Measurements from ENCODE around the gene GCGR.

The GCGR gene

DNA sequence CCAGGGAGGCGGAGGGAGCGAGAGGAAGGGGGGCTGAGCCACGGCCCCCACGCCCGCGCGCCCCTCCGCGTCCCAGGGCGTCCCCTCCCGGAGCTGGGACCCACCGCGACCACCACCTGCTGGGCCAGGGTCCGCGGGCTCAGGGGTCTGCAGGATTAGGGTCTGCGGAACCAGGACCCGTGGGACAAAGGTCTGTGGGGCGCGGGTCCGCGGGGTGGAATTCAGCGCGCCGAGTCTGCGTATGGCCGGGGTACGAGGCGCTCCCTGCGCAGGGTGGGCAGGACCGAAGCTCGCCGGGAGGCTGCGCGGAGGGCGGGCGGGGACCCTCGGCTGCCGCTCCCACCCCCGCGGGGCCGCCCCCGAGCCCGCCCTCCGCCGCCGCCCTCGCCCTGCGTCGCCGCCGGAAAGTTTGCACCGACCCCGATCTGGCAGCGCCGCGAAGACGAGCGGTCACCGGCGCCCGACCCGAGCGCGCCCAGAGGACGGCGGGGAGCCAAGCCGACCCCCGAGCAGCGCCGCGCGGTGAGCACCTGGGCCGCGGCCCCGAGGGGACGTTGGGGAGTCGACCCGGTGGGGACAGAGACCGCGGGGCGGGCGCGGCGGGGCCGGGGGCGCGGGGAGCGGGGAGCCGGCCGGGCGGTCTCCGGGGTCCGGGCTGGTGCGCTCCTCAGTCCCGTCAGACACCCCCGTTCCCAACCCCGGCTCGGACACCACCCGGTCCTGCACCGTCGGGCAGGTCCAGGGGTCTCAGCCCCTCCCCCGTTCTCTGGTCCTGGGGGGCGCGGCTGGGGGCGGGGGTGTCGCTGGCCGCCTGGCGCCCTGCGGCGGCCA is at the start of gene GCGR:
GCGR (plus strand) TSS at position 423 of the 831 bp plus-strand sequence. CDS start 4,869 bp downstream, outside the sequence.
- no peak within 1 kb of the TSS for H3K27ac ChIP-seq
- no peak for DNase-seq (ENCODE audit: low read depth, low spot score)

- no peak for DNase-seq (ENCODE audit: low read depth, low spot score)
- H3K27ac ChIP-seq, result no peak overlapping the region
Measured at GRCh38 chr17:81792675-81793615, 11.0 kb upstream of the GCGR start.

GRCh38 chr17:81794074-81794476 is 9.9 kb upstream of the GCGR start:
- no peak overlapping the region for H3K27ac ChIP-seq
- no peak for DNase-seq (ENCODE audit: low read depth, low spot score)

DNA sequence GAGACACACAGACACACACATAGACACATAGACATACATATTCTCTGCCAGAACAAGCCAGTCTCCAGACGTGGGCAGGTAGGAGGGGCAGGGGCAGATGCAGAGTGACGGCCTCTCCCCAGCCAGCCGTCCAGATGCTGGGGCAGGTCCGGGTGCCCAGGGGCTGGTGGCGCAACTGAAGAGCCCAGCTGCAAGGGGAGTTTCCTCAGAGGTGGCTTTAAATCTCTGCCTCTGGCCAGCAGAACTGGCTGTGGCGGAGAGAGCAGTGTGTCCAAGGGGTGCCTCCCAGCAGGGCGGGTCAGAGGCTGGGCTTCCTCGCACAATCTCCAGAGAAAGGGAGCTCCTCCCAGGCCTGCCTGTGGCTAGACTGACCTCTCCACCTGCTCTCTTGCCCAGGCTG is 9.4 kb upstream of the GCGR start:
- DNase-seq (ENCODE audit: low read depth, low spot score), result no peak

GRCh38 chr17:81801327-81801726 is 2.6 kb upstream of the GCGR start:
- no peak for DNase-seq (ENCODE audit: low read depth, low spot score)
- H3K27ac ChIP-seq, result no peak overlapping the region

More for the DNA sequence above, 9.4 kb upstream of the GCGR start:
- H3K27ac ChIP-seq, result no peak overlapping the region

DNA sequence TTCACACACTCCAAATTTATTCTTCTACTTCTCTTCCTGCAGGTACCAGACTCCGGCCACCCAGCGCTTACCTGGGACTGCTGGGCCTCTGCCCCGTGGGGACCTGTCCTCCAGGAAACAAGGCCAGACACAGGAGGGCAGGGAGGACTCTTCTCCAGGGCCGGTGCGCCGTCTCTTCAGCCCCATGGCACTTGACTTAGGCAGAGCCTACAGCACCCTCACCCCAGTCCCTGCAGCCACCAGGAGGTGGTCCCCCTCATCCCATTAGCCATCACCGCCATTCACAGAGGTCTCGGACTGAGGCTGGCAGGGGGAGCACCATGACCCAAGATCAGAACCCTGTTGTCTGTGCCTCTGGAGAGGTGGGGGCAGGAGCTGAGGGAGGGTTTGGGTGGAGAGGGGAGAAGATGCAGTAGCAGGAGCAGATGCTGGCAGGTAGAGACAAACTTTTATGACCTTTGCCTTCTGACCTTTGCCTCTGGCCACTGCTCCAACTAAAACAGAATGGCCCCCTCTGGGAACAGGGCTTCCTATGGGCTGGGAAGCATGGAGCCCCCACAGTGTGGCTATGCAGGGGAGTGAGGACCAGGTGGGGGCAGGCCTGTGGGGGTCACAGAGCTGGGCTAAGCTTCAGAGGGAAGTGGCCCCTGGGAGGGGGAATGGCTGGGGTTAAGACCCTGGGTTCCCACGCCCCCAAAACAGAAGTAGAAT is 1.7 kb upstream of the GCGR start:
- DNase-seq (ENCODE audit: low read depth, low spot score), result no peak
- no peak overlapping the region for H3K27ac ChIP-seq

GRCh38 chr17:81802856-81803643 is 900 bp upstream of the GCGR start:
- no peak for DNase-seq (ENCODE audit: low read depth, low spot score)
- no peak overlapping the region for H3K27ac ChIP-seq

DNA sequence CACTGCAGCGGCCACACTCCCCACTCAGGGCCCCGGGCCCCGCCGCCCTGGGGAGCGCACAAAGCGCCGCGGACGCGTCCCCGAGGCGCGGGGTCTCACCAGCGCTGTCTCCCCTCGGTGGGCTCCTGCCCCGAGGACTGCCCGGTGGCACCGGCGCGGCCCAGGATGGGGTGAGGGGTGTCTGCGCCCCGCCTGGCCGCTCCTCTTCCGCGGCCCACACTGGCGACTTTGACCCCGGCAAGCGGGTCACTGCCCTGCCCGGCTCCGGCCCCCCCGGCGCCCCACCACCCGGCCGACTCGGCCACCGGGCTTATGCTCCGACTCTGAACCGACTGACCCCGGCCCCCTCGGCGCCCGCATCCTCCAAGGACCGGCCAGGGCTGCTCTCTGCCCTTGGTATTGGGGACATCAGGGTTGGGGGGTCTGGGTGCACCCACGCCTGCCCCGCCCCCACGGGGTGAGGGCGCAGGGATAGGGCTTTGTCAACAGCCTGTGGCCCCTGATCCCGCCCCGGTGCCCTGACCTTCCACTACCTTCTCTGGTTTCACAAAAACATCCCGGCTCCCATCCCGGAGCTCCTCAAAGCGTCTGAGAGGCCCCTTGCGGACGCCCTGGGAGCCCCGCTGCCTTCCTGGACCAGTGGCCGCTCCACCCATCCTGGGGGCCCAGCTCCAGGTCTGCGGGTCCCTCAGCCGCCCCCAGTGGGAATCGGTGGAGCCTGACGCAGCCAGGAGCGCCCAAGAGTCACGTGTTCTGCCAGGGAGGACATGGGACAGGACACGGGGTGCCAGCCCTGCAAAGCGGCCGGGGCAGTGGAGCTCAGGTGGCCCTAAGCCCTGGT is 829 bp downstream of the GCGR start:
- H3K27ac ChIP-seq, result no peak overlapping the region
- DNase-seq (ENCODE audit: low read depth, low spot score), result no peak

DNA sequence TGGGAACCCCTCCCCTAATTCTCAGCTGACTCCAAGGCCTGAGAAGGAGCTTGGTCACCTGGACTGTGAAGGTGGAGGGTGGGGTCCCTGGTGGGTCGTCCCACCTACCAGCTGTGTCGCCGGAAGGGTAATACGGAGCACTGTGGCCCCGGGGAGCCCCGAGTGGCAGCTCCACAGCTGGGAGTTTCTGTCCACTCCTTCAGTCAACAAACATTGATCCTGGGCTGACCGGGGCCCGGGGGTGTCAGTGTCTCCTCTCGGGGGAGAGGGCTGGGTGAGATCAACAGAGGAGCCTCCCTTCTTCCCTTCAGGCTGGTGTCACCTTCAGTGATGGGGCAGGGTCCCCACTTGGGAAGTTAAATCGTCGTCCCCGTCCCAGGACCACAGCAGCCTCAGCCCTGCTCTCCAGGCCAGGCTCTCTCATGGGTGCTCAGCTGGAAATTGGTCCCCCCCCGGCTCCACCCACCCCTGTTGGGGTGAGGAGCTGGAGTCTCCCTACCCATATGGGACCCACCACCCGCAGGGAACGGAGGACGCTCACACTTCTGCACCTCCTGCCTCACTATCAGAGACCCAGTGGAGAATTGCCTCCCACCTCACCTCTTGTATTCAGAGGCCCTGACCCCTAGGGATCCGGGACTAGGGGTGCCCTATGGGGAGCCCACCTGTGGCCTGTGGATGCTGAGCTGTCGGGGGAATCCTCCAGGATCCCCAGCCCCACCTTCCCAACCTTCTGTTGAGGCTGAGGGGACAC is 1.9 kb downstream of the GCGR start:
- no peak overlapping the region for H3K27ac ChIP-seq
- DNase-seq (ENCODE audit: low read depth, low spot score), result no peak

- DNase-seq (ENCODE audit: low read depth, low spot score), result no peak
- no peak overlapping the region for H3K27ac ChIP-seq
Measured at GRCh38 chr17:81806461-81807209, 2.7 kb downstream of the GCGR start.

GRCh38 chr17:81807210-81807719 is 3.3 kb downstream of the GCGR start:
- no peak for DNase-seq (ENCODE audit: low read depth, low spot score)
- no peak overlapping the region for H3K27ac ChIP-seq

DNA sequence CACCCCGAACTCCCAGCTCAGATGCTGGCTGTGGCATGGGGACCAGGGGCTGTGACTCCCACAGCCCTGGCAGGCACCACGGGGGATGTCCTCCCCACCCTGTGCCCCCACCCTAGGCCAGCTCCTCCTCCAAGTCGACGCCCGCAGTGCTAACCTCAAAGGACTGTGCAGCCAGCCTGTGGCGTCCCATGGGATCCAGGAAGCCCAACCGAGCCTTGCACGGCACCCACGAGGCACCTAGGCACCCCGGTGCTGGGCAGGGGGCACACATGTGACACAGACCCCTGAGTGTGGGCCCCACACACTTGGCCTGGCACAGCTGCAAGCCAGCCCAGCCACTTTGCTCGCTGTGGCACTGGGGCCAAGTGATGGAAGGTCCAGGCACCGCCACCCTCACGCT is 3.9 kb downstream of the GCGR start:
- no peak for DNase-seq (ENCODE audit: low read depth, low spot score)
- H3K27ac ChIP-seq, result no peak overlapping the region

DNA sequence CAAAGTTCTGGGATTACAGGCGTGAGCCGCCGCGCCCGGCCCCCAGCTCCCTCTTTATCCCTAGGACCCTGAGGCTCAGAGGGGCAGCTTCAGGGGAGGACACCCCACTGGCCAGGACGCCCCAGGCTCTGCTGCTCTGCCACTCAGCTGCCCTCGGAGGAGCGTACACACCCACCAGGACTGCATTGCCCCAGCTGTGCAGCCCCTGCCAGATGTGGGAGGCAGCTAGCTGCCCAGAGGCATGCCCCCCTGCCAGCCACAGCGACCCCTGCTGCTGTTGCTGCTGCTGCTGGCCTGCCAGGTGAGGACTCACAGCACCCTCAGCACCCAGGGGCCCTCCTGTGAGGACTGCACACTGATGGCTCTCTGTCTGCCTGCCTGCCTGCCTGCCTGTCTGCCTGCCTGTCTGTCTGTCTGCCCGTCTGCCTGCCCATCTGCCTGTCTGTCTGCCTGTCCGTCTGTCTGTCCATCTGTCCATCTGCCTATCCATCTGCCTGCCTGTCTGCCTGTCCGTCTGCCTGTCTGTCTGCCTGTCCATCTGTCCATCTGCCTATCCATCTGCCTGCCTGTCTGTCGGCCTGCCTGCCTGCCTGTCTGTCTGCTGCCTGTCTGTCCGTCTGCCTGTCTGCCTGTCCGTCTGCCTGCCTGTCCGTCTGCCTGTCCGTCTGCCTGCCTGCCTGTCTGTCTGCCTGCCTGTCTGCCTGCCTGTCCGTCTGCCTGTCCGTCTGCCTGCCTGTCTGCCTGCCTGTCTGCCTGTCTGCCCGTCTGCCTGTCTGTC is 5.0 kb downstream of the GCGR start:
- no peak for DNase-seq (ENCODE audit: low read depth, low spot score)
- no peak overlapping the region for H3K27ac ChIP-seq

GRCh38 chr17:81809556-81809998 is 5.6 kb downstream of the GCGR start:
- DNase-seq (ENCODE audit: low read depth, low spot score), result no peak
- H3K27ac ChIP-seq, result no peak overlapping the region

GRCh38 chr17:81810476-81810875 is 6.5 kb downstream of the GCGR start:
- no peak overlapping the region for H3K27ac ChIP-seq
- DNase-seq (ENCODE audit: low read depth, low spot score), result no peak

GRCh38 chr17:81810892-81811704 is 7.1 kb downstream of the GCGR start:
- H3K27ac ChIP-seq, result no peak overlapping the region
- DNase-seq (ENCODE audit: low read depth, low spot score), result no peak
